Body of pancreas (tissue), 4 donors: ENCODE data around the gene PDE4D.

Source experiments
- POLR2A ChIP-seq, 3 donors: fragments of 450-650 bp; IDR thresholded peaks; one replicate each; pipeline ENCODE4 v1.6.1; 2016; ENCODE audit warnings: antibody characterized with exemption in 3 of 3, mild to moderate bottlenecking in 2 of 3
- TF ChIP-seq, protein P1 (sequence below), 7 experiments: fragments of 450-650 bp in 4 of 7; fragments of 200-600 bp in 3 of 7; sonication (generic) in 3 of 7; IDR thresholded peaks; one replicate each; pipeline ENCODE4 v1.5.1; 2016 to 2019; ENCODE audit warnings: antibody characterized with exemption in 7 of 7

DNA sequence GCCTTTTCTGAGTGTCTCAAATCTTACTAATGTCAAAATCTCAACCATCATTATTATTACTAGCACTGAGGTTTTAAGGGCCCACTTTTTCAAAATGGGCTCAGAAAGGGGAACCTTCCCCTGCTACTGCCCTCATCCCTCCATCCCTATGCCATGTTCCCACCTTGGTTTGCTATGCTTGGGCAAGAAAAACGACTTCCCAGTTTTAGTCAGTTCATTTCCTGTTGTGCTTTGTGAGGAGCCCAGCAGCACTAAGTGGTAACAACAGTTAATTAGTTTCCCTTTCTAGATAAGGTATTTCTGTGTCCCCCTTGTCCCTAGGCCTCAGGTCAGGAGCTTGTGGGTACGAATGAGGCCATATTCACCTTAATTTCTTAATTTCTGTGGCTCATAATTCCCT is 715.5 kb downstream of the PDE4D start:
- TF ChIP-seq POLR2A (IDR thresholded peaks at IDR 0.05) = no peak
- TF ChIP-seq, protein P1, sequence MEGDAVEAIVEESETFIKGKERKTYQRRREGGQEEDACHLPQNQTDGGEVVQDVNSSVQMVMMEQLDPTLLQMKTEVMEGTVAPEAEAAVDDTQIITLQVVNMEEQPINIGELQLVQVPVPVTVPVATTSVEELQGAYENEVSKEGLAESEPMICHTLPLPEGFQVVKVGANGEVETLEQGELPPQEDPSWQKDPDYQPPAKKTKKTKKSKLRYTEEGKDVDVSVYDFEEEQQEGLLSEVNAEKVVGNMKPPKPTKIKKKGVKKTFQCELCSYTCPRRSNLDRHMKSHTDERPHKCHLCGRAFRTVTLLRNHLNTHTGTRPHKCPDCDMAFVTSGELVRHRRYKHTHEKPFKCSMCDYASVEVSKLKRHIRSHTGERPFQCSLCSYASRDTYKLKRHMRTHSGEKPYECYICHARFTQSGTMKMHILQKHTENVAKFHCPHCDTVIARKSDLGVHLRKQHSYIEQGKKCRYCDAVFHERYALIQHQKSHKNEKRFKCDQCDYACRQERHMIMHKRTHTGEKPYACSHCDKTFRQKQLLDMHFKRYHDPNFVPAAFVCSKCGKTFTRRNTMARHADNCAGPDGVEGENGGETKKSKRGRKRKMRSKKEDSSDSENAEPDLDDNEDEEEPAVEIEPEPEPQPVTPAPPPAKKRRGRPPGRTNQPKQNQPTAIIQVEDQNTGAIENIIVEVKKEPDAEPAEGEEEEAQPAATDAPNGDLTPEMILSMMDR (IDR thresholded peaks at IDR 0.05) = no peak
